Progenitor cell of endocrine pancreas (in vitro differentiated cells): ENCODE results near the gene WDR75. TPM values are rescaled to one million over a fixed set of nuclear protein-coding genes. Genes with fewer than 3 reads are reported as not detected.

Experiments used
- DNase-seq: peaks from one replicate; pipeline ENCODE4 v3.0.0; 2021; ENCODE audit warnings: low spot score; ENCODE audit not compliant: unreplicated experiment
- H3K27ac Mint-ChIP-seq: 2 replicates; pipeline ENCODE4 v1.8.0; 2021; ENCODE audit warnings: mild to moderate bottlenecking, moderate library complexity, mixed read lengths
- H3K27me3 Mint-ChIP-seq: 2 replicates; pipeline ENCODE4 v1.8.0; 2021; ENCODE audit warnings: mixed read lengths
- H3K36me3 Mint-ChIP-seq: 2 replicates; pipeline ENCODE4 v1.8.0; 2022; ENCODE audit warnings: mixed read lengths; ENCODE audit not compliant: insufficient read depth
- H3K4me1 Mint-ChIP-seq: 2 replicates; pipeline ENCODE4 v1.8.0; 2021; ENCODE audit warnings: low read depth, mixed read lengths
- H3K4me3 Mint-ChIP-seq: 2 replicates; pipeline ENCODE4 v1.8.0; 2021; ENCODE audit warnings: low read depth, mild to moderate bottlenecking, moderate library complexity, mixed read lengths
- H3K9me3 Mint-ChIP-seq: 2 replicates; pipeline ENCODE4 v1.8.0; 2021; ENCODE audit warnings: low read depth, mixed read lengths
- total RNA-seq: library from RNA; stranded (reverse); gene quantifications from 2 replicates; pipeline ENCODE4 v1.2.1, GENCODE V29; 2021
- TF ChIP-seq, protein P1 (sequence below): fragments of 200-600 bp; sonication (generic); IDR thresholded peaks from one replicate; pipeline ENCODE4 v1.5.0; 2021; ENCODE audit warnings: antibody characterized with exemption, mild to moderate bottlenecking; ENCODE audit not compliant: unreplicated experiment

The WDR75 gene
- total RNA-seq, 1 donor from 2014 or later, result 40.0 TPM

DNA sequence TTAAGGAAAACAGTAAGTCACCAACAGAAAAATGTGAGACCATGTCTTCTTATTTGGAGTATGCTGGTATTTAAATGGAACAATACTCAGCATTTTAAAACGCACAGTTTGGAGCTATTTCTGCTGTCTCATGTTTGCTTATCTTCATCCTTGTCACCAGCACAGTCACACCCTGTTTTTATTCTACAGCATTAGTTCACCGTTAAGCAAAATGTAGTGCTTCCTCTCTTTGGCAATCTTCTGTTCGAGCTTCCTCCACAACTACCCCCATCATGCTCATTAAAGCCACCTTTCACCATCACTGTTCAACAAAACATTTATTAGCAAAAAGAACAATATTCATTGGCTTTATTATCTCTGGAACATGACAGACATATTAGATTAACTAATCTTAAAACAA, 75.3 kb downstream of the WDR75 start:
- Mint-ChIP-seq H3K4me1 (peaks cover 5% of the 10 kb centered on the region), H3K4me3 (no peak overlapping the region), H3K27me3 (no peaks in the 10 kb centered on the region), H3K9me3 (peaks cover 7% of the 10 kb centered on the region), H3K27ac (no peak overlapping the region), H3K36me3 (no peaks in the 10 kb centered on the region)
- TF ChIP-seq, protein P1, sequence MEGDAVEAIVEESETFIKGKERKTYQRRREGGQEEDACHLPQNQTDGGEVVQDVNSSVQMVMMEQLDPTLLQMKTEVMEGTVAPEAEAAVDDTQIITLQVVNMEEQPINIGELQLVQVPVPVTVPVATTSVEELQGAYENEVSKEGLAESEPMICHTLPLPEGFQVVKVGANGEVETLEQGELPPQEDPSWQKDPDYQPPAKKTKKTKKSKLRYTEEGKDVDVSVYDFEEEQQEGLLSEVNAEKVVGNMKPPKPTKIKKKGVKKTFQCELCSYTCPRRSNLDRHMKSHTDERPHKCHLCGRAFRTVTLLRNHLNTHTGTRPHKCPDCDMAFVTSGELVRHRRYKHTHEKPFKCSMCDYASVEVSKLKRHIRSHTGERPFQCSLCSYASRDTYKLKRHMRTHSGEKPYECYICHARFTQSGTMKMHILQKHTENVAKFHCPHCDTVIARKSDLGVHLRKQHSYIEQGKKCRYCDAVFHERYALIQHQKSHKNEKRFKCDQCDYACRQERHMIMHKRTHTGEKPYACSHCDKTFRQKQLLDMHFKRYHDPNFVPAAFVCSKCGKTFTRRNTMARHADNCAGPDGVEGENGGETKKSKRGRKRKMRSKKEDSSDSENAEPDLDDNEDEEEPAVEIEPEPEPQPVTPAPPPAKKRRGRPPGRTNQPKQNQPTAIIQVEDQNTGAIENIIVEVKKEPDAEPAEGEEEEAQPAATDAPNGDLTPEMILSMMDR, result no peak
- no peak for DNase-seq

DNA sequence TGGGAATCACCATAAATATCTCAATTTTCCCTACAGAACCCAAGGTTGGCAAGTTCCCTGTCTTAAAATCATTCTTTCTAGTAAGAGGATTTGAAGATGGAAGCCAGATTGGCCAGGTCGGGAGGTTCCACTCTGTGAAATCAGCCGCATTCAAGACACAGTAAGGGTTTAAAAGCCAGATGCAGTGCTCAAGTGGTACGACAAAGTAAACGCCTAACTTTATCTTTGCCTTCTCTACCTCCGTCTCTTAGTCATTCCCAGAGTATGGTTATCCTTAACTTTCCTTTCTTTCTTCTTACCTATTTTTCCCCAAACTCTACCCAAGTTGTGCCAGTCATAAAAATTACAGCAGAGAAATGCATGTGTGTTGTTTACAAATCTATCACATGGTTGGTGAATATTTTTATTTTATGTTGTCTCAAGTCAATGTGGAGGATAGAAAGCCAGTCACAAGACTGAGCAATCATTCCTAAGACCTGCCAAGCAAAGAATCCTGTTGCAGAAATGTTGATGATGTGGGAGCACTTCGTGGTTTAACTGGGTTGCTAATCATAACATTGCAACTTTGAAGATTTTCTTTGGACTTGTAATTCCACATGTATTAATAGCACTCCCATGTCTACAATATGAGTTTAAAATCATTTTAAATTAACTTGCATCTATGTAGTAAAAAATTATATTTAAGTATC, 76.7 kb downstream of the WDR75 start:
- peaks cover 7% of the 10 kb centered on the region for H3K9me3 Mint-ChIP-seq
- no peak overlapping the region for H3K4me3 Mint-ChIP-seq
- H3K27me3 Mint-ChIP-seq, result no peaks in the 10 kb centered on the region
- DNase-seq, result no peak
- H3K4me1 Mint-ChIP-seq, result peaks cover 12% of the 10 kb centered on the region
- no peaks in the 10 kb centered on the region for H3K36me3 Mint-ChIP-seq
- TF ChIP-seq, protein P1, result no peak
- no peak overlapping the region for H3K27ac Mint-ChIP-seq

DNA sequence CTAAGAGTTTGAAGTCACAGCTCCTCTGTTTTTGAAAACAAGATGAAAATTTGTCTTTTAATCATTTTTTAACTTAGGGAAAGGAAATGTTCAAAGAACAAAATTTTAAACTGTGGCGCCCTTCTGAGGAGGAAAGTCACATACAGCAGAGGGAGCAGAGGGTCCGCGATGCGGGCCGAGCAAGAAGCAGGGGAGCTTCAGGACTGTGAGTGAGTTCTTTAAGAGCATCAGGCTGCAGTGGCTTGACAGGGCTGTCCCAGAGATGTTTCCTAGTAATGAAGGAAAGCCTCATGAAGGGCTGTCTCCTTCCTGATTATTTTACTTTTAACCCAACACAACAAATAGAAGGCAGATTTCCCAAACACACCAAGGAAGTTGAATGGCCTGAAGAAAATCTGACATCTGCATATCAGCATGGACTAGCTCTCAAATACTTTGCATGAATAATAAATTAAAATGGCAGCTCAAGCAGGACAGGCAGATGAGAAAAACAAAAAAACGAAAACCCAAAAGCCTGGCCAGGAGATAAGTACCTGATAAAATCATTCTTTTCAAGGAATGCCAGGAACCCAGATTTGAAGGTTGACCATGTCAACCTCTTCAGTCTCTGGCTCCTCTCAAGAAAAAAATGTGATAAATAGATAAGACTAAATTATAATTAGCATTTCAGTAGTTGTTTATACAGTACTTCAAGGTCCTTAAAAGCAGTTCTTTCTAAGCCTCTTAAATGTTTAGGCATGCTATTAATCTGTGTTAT, 78.5 kb downstream of the WDR75 start:
- Mint-ChIP-seq H3K4me3 (no peak overlapping the region), H3K27ac (no peak overlapping the region), H3K36me3 (no peaks in the 10 kb centered on the region), H3K9me3 (peaks cover 7% of the 10 kb centered on the region), H3K27me3 (no peaks in the 10 kb centered on the region), H3K4me1 (peaks cover 7% of the 10 kb centered on the region)
- TF ChIP-seq, protein P1, result no peak
- DNase-seq, result no peak

DNA sequence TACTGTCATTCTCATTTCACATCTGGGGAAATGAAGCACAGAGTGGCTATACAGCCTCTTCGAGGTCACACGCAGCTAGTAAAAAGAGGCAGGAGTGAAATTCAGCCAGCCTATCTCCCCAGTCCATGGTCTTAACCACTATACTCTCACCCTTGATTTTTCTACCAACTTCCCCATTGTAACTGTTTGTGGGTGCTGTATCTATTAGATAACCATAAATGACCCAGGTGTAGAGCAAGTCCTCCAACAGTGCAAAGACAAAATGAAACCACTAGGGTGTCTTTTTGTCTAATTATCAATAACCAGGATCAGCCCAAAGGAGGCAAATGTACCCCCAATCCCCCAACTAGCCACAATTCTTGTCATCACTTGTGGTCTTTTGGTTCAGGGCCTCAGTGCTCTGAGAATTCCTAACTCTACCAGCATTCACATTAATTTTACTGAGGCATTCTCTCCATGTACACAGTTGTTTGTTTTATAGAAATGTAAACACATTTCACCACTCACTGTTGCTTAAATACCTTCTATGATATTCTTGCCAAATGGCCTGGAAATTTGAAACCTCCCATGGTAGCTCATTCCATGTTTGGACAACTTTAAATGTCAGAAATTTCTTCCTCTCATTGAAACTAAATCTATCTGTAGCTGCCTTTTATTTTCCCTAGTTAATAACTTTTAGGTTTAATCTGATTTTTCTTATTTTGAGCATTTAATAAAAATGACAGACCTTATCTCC, 80.6 kb downstream of the WDR75 start:
- DNase-seq, result no peak
- TF ChIP-seq, protein P1, result no peak
- H3K36me3 Mint-ChIP-seq, result no peaks in the 10 kb centered on the region
- no peak overlapping the region for H3K4me3 Mint-ChIP-seq
- peaks cover 7% of the 10 kb centered on the region for H3K9me3 Mint-ChIP-seq
- no peak overlapping the region for H3K27ac Mint-ChIP-seq
- H3K27me3 Mint-ChIP-seq, result no peaks in the 10 kb centered on the region
- H3K4me1 Mint-ChIP-seq, result peaks cover 6% of the 10 kb centered on the region

DNA sequence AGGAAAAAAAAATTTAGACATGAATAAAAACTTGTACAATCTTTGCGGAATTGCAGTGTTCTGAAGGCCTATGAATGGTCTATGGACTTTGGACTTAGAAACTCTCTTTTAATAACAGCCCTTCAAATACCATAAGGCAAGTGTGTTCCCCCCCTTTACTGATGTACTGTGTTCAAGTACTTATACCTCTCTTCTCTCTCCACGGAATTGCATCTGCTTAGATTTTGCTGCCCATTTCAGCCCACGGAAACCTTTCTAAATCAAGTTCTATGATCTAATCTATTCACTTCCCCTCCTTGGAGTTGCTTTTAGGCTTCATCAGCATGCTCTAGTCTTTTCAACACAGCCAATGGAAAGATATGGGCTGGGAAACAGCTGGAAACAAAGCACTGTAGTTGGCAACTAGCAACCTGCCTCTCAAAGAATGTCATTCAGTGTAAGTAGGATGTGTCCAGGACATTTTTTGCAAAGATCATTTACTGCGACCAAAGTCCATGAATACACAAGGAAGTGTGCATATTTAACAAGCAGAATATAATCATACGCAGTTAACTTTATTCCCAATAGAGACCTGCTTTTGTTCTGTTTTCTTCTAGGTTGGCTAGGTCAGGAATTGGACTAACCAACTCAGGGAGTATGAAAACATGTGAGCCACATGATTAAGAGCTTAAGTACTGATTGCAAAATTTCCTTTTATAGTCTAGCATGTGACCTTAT, 81.3 kb downstream of the WDR75 start:
- no peak for DNase-seq
- H3K36me3 Mint-ChIP-seq, result no peaks in the 10 kb centered on the region
- H3K4me3 Mint-ChIP-seq, result no peak overlapping the region
- no peaks in the 10 kb centered on the region for H3K9me3 Mint-ChIP-seq
- TF ChIP-seq, protein P1, result no peak
- peaks cover 9% of the 10 kb centered on the region for H3K4me1 Mint-ChIP-seq
- no peak overlapping the region for H3K27ac Mint-ChIP-seq
- no peaks in the 10 kb centered on the region for H3K27me3 Mint-ChIP-seq
